Activated naive CD4-positive, alpha-beta T cell treated with anti-CD3 and anti-CD28 coated beads, Interleukin-2, amount 50 U/mL, for 24 hours (primary cell): ENCODE data around the gene MARS1.

ENCODE experiments used
- H3K27ac Mint-ChIP-seq: one replicate; pipeline ENCODE4 v1.8.0; 2021; ENCODE audit warnings: mild to moderate bottlenecking, mixed read lengths
- H3K27me3 Mint-ChIP-seq: one replicate; pipeline ENCODE4 v1.8.0; 2021; ENCODE audit warnings: mixed read lengths
- H3K36me3 Mint-ChIP-seq: one replicate; pipeline ENCODE4 v1.8.0; 2021; ENCODE audit warnings: mixed read lengths
- H3K4me1 Mint-ChIP-seq: one replicate; pipeline ENCODE4 v1.8.0; 2021; ENCODE audit warnings: mixed read lengths
- H3K4me3 Mint-ChIP-seq: one replicate; pipeline ENCODE4 v1.8.0; 2021; ENCODE audit warnings: mild to moderate bottlenecking, mixed read lengths
- H3K9me3 Mint-ChIP-seq: one replicate; pipeline ENCODE4 v1.8.0; 2021; ENCODE audit warnings: mixed read lengths

The MARS1 gene

GRCh38 chr12:57534991-57535543 lies 47.2 kb downstream of the MARS1 start:
- H3K36me3 Mint-ChIP-seq: peaks cover 2% of the 10 kb centered on the region
- H3K27me3 Mint-ChIP-seq: no peaks in the 10 kb centered on the region
- no peaks in the 10 kb centered on the region for H3K9me3 Mint-ChIP-seq
- H3K27ac Mint-ChIP-seq: no peak overlapping the region
- peaks cover 7% of the 10 kb centered on the region for H3K4me1 Mint-ChIP-seq
- no peak overlapping the region for H3K4me3 Mint-ChIP-seq

- Mint-ChIP-seq H3K27me3 (no peaks in the 10 kb centered on the region), H3K36me3 (peaks cover 4% of the 10 kb centered on the region), H3K27ac (peak overlapping the region; percentile 56), H3K9me3 (no peaks in the 10 kb centered on the region), H3K4me1 (peaks cover 7% of the 10 kb centered on the region), H3K4me3 (no peak overlapping the region)
These were observed 48.1 kb downstream of the MARS1 start for GRCh38 chr12:57535764-57536596.

GRCh38 chr12:57536597-57536942 lies 48.7 kb downstream of the MARS1 start:
- H3K27me3 Mint-ChIP-seq: no peaks in the 10 kb centered on the region
- peaks cover 4% of the 10 kb centered on the region for H3K36me3 Mint-ChIP-seq
- no peak overlapping the region for H3K4me3 Mint-ChIP-seq
- H3K4me1 Mint-ChIP-seq: peaks cover 7% of the 10 kb centered on the region
- no peaks in the 10 kb centered on the region for H3K9me3 Mint-ChIP-seq
- H3K27ac Mint-ChIP-seq: no peak overlapping the region

- Mint-ChIP-seq H3K36me3 (peaks cover 4% of the 10 kb centered on the region), H3K27me3 (no peaks in the 10 kb centered on the region), H3K9me3 (no peaks in the 10 kb centered on the region), H3K27ac (peak overlapping the region; percentile 48), H3K4me1 (peaks cover 15% of the 10 kb centered on the region), H3K4me3 (no peak overlapping the region)
These were observed 51.4 kb downstream of the MARS1 start for GRCh38 chr12:57539134-57539768.

- Mint-ChIP-seq H3K9me3 (no peaks in the 10 kb centered on the region), H3K36me3 (peaks cover 4% of the 10 kb centered on the region), H3K27me3 (no peaks in the 10 kb centered on the region), H3K27ac (no peak overlapping the region), H3K4me3 (no peak overlapping the region), H3K4me1 (peaks cover 29% of the 10 kb centered on the region)
These were observed 53.1 kb downstream of the MARS1 start for GRCh38 chr12:57541001-57541400.

- no peaks in the 10 kb centered on the region for H3K9me3 Mint-ChIP-seq
- no peak overlapping the region for H3K27ac Mint-ChIP-seq
- H3K27me3 Mint-ChIP-seq: no peaks in the 10 kb centered on the region
- H3K36me3 Mint-ChIP-seq: peaks cover 4% of the 10 kb centered on the region
- H3K4me1 Mint-ChIP-seq: peaks cover 33% of the 10 kb centered on the region
- no peak overlapping the region for H3K4me3 Mint-ChIP-seq
These were observed 53.8 kb downstream of the MARS1 start for GRCh38 chr12:57541717-57542116.

GRCh38 chr12:57543581-57543980 lies 55.7 kb downstream of the MARS1 start:
- Mint-ChIP-seq H3K27ac (no peak overlapping the region), H3K36me3 (peaks cover 2% of the 10 kb centered on the region), H3K4me1 (peaks cover 41% of the 10 kb centered on the region), H3K4me3 (no peak overlapping the region), H3K9me3 (no peaks in the 10 kb centered on the region), H3K27me3 (no peaks in the 10 kb centered on the region)

- H3K9me3 Mint-ChIP-seq: no peaks in the 10 kb centered on the region
- peaks cover 47% of the 10 kb centered on the region for H3K4me1 Mint-ChIP-seq
- peak overlapping the region; percentile 94 for H3K27ac Mint-ChIP-seq
- H3K27me3 Mint-ChIP-seq: peaks cover 2% of the 10 kb centered on the region
- peak overlapping the region; percentile 98 for H3K4me3 Mint-ChIP-seq
- H3K36me3 Mint-ChIP-seq: no peaks in the 10 kb centered on the region
These were observed 58.1 kb downstream of the MARS1 start for GRCh38 chr12:57545809-57546437.

GRCh38 chr12:57546438-57547287 lies 58.8 kb downstream of the MARS1 start, which contains the start of gene DCTN2:
Gene DCTN2 (minus strand): TSS chr12:57547192. CDS start chr12:57547063, 129 bp downstream.
- peak within 1 kb of the TSS; percentile 94 for H3K27ac Mint-ChIP-seq
- no peaks in the 10 kb centered on the region for H3K36me3 Mint-ChIP-seq
- peak within 1 kb of the TSS; percentile 98 for H3K4me3 Mint-ChIP-seq
- peaks cover 2% of the 10 kb centered on the region for H3K27me3 Mint-ChIP-seq
- peaks cover 50% of the 10 kb centered on the region for H3K4me1 Mint-ChIP-seq
- no peaks in the 10 kb centered on the region for H3K9me3 Mint-ChIP-seq

GRCh38 chr12:57547288-57548012 lies 59.6 kb downstream of the MARS1 start:
- H3K36me3 Mint-ChIP-seq: no peaks in the 10 kb centered on the region
- H3K27me3 Mint-ChIP-seq: peaks cover 2% of the 10 kb centered on the region
- peaks cover 50% of the 10 kb centered on the region for H3K4me1 Mint-ChIP-seq
- H3K4me3 Mint-ChIP-seq: peak overlapping the region; percentile 98
- no peaks in the 10 kb centered on the region for H3K9me3 Mint-ChIP-seq
- H3K27ac Mint-ChIP-seq: peak overlapping the region; percentile 94

GRCh38 chr12:57548013-57548315 lies 60.1 kb downstream of the MARS1 start:
- Mint-ChIP-seq H3K9me3 (no peaks in the 10 kb centered on the region), H3K4me3 (no peak overlapping the region), H3K36me3 (no peaks in the 10 kb centered on the region), H3K27me3 (peaks cover 2% of the 10 kb centered on the region), H3K4me1 (peaks cover 50% of the 10 kb centered on the region), H3K27ac (no peak overlapping the region)

GRCh38 chr12:57548488-57548887 lies 60.6 kb downstream of the MARS1 start:
- Mint-ChIP-seq H3K27ac (peak overlapping the region; percentile 11), H3K4me1 (peaks cover 48% of the 10 kb centered on the region), H3K27me3 (peaks cover 2% of the 10 kb centered on the region), H3K36me3 (no peaks in the 10 kb centered on the region), H3K4me3 (peak overlapping the region; percentile 30), H3K9me3 (no peaks in the 10 kb centered on the region)

GRCh38 chr12:57549203-57549908 lies 61.5 kb downstream of the MARS1 start:
- Mint-ChIP-seq H3K4me1 (peaks cover 42% of the 10 kb centered on the region), H3K27ac (no peak overlapping the region), H3K36me3 (no peaks in the 10 kb centered on the region), H3K9me3 (no peaks in the 10 kb centered on the region), H3K4me3 (peak overlapping the region; percentile 71), H3K27me3 (peaks cover 2% of the 10 kb centered on the region)

- H3K4me1 Mint-ChIP-seq: peaks cover 36% of the 10 kb centered on the region
- no peaks in the 10 kb centered on the region for H3K36me3 Mint-ChIP-seq
- no peaks in the 10 kb centered on the region for H3K9me3 Mint-ChIP-seq
- H3K27ac Mint-ChIP-seq: no peak within 1 kb of the TSS
- H3K4me3 Mint-ChIP-seq: peak within 1 kb of the TSS; percentile 76
- peaks cover 2% of the 10 kb centered on the region for H3K27me3 Mint-ChIP-seq
These were observed 62.2 kb downstream of the MARS1 start, which contains the start of gene KIF5A for GRCh38 chr12:57549909-57550640. Gene KIF5A (plus strand): TSS chr12:57550044. CDS start chr12:57550272, 228 bp downstream.
